DOHH2 (cell line): ENCODE data around the gene MALT1.

ENCODE experiments used
- H3F3A ChIP-seq: fragments of 200-600 bp; sonication (generic), shearing (Covaris generic); 2 replicates; pipeline ENCODE4 v1.6.0; 2016; ENCODE audit warnings: antibody characterized with exemption, mild to moderate bottlenecking; ENCODE audit not compliant: control insufficient read depth, insufficient read depth
- H3K27ac ChIP-seq: fragments of 200-600 bp; sonication (generic); 2 replicates; pipeline ENCODE4 v1.5.1; 2014; ENCODE audit warnings: low read depth, mild to moderate bottlenecking, low read length, moderate library complexity
- H3K27me3 ChIP-seq: fragments of 200-600 bp; sonication (generic); 2 replicates; pipeline ENCODE4 v1.6.1; 2014; ENCODE audit warnings: mild to moderate bottlenecking, low read length, mixed read lengths; ENCODE audit not compliant: control insufficient read depth
- H3K36me3 ChIP-seq: fragments of 200-600 bp; sonication (generic); 2 replicates; pipeline ENCODE4 v1.6.1; 2014; ENCODE audit warnings: mild to moderate bottlenecking, low read length, moderate library complexity, mixed read lengths; ENCODE audit not compliant: control insufficient read depth
- H3K4me1 ChIP-seq: fragments of 200-600 bp; sonication (generic); 2 replicates; pipeline ENCODE4 v1.6.1; 2014; ENCODE audit warnings: mild to moderate bottlenecking, low read length, mixed read lengths; ENCODE audit not compliant: control insufficient read depth
- H3K4me2 ChIP-seq: fragments of 200-600 bp; sonication (generic); 2 replicates; pipeline ENCODE4 v1.6.0; 2014; ENCODE audit warnings: mild to moderate bottlenecking, low read length, moderate library complexity
- H3K4me3 ChIP-seq: fragments of 200-600 bp; sonication (generic); 2 replicates; pipeline ENCODE4 v1.5.1; 2014; ENCODE audit warnings: mild to moderate bottlenecking, low read length, mixed read lengths
- H3K79me2 ChIP-seq: fragments of 200-600 bp; sonication (generic); 2 replicates; pipeline ENCODE4 v1.6.1; 2014; ENCODE audit warnings: mild to moderate bottlenecking, low read length, mixed read lengths; ENCODE audit not compliant: control insufficient read depth
- H3K9me2 ChIP-seq: fragments of 200-600 bp; sonication (generic); replicated peaks from 2 replicates; pipeline ENCODE4 v1.6.1; 2014; ENCODE audit warnings: mild to moderate bottlenecking, low read length, mixed read lengths; ENCODE audit not compliant: control insufficient read depth
- H3K9me3 ChIP-seq: fragments of 200-600 bp; sonication (generic); 2 replicates; pipeline ENCODE4 v1.6.1; 2014; ENCODE audit warnings: antibody characterized with exemption, low read length, mixed read lengths; ENCODE audit not compliant: control insufficient read depth, insufficient read depth
- H4K20me1 ChIP-seq: fragments of 200-600 bp; sonication (generic); 2 replicates; pipeline ENCODE4 v1.6.0; 2014; ENCODE audit warnings: low read depth, mild to moderate bottlenecking, antibody characterized with exemption, low read length, moderate library complexity; ENCODE audit not compliant: control insufficient read depth, insufficient read depth
- EZH2phosphoT487 ChIP-seq: fragments of 200-600 bp; sonication (generic); IDR thresholded peaks from 2 replicates; pipeline ENCODE4 v1.6.1; 2017; ENCODE audit warnings: borderline replicate concordance, mild to moderate bottlenecking, antibody characterized with exemption, low read length, moderate library complexity, mixed read lengths
- TF ChIP-seq, protein P1 (sequence below): fragments of 200-600 bp; sonication (generic); IDR thresholded peaks from one replicate; pipeline ENCODE4 v1.5.1; 2014; ENCODE audit warnings: antibody characterized with exemption, mild to moderate bottlenecking, low read depth, low read length; ENCODE audit not compliant: poor library complexity, severe bottlenecking

Gene MALT1

DNA sequence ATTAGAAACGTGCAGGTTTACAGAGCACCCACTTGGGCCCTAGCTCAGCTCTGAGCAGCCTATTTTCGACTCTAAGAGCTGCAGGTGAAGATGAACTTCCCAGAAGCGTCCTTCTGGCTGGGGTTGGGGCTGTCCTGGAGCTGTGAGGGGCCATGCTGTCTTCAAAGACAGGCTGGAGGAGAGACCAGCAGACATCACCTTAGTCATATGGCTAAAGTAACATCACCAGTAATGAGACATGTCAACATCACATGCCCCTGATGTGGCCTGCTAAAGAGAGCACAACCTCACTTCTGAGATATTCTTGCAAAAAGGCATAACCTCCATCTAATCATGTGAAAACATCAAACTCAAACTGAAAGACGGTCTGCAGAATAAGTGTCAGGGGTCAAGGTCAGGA, 106.2 kb downstream of the MALT1 start:
- Histone ChIP-seq H3K4me3 (no peak overlapping the region), H3K27ac (no peak overlapping the region), H3K4me2 (no peak overlapping the region), H3K36me3 (no peaks in the 10 kb centered on the region), H3K9me3 (no peaks in the 10 kb centered on the region), H3K9me2 (no peaks in the 10 kb centered on the region), H4K20me1 (no peaks in the 10 kb centered on the region), H3K79me2 (no peaks in the 10 kb centered on the region), H3F3A (no peaks in the 10 kb centered on the region), H3K27me3 (no peaks in the 10 kb centered on the region; the same call in 1 of the 2 replicates), H3K4me1 (peaks cover 3% of the 10 kb centered on the region; the same call in 1 of the 2 replicates)
- no peak for TF ChIP-seq EZH2phosphoT487
- TF ChIP-seq, protein P1, sequence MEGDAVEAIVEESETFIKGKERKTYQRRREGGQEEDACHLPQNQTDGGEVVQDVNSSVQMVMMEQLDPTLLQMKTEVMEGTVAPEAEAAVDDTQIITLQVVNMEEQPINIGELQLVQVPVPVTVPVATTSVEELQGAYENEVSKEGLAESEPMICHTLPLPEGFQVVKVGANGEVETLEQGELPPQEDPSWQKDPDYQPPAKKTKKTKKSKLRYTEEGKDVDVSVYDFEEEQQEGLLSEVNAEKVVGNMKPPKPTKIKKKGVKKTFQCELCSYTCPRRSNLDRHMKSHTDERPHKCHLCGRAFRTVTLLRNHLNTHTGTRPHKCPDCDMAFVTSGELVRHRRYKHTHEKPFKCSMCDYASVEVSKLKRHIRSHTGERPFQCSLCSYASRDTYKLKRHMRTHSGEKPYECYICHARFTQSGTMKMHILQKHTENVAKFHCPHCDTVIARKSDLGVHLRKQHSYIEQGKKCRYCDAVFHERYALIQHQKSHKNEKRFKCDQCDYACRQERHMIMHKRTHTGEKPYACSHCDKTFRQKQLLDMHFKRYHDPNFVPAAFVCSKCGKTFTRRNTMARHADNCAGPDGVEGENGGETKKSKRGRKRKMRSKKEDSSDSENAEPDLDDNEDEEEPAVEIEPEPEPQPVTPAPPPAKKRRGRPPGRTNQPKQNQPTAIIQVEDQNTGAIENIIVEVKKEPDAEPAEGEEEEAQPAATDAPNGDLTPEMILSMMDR = no peak

DNA sequence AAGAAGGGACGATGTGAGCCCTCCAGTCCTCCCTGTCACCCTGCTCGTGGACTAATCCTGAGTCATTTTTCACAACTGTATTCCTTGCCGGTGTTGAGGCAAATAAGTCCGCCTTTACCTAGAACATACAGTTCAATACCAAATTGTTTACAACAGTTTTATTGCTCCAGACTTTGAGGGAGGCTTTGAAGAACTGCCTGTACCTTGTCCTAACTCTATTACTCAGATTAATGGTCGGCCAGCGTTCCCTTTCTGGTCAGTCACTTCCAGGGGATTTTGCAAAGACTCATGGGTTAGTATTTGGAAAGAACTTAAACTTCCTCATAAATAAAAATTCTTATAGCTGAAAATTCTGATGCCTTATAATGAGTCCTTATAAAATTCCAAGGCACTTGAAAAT, 108.3 kb downstream of the MALT1 start:
- Histone ChIP-seq H3K27me3 (no peaks in the 10 kb centered on the region; the same call in 1 of the 2 replicates), H4K20me1 (no peaks in the 10 kb centered on the region), H3K9me2 (no peaks in the 10 kb centered on the region), H3K4me2 (no peak overlapping the region), H3F3A (no peaks in the 10 kb centered on the region), H3K4me3 (no peak overlapping the region), H3K79me2 (no peaks in the 10 kb centered on the region), H3K36me3 (no peaks in the 10 kb centered on the region), H3K9me3 (no peaks in the 10 kb centered on the region), H3K4me1 (peaks cover 3% of the 10 kb centered on the region; the same call in 1 of the 2 replicates), H3K27ac (no peak overlapping the region)
- TF ChIP-seq EZH2phosphoT487 = no peak
- TF ChIP-seq, protein P1 = no peak

DNA sequence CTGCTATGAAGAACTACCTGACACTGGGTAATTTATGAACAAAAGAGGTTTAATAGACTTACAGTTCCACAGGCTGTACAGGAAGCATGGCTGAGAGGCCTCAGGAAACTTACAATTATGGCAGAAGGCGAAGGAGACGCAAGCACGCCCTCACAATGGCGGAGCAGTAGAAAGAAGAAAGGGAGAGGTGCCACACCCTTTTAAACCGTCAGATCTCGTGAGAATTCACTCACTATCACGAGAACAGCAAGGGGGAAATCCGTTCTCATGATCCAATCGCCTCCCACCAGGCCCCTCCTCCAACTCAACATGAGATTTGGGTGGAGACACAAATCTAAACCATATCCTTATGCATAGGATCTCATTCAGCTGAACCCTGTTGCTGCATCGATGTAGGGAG, 108.8 kb downstream of the MALT1 start:
- Histone ChIP-seq H3K36me3 (no peaks in the 10 kb centered on the region), H3K9me3 (no peaks in the 10 kb centered on the region), H4K20me1 (no peaks in the 10 kb centered on the region), H3K9me2 (no peaks in the 10 kb centered on the region), H3K4me3 (no peak overlapping the region), H3K27ac (no peak overlapping the region), H3K27me3 (no peaks in the 10 kb centered on the region; the same call in 1 of the 2 replicates), H3F3A (no peaks in the 10 kb centered on the region), H3K4me1 (peaks cover 3% of the 10 kb centered on the region; the same call in 1 of the 2 replicates), H3K79me2 (no peaks in the 10 kb centered on the region), H3K4me2 (no peak overlapping the region)
- TF ChIP-seq EZH2phosphoT487 = no peak
- TF ChIP-seq, protein P1 = no peak
